Stimulated activated naive CD8-positive, alpha-beta T cell treated with anti-CD3 and anti-CD28 coated beads, Interleukin-15, Interleukin-2, amounts not matched to agents 100 ng/mL and 50 ng/mL, for 24 hours (primary cell): ENCODE results near the gene MYL5.
A peak's percentile ranks its signal among the peaks of the same experiment; 100 is the strongest.
"Not testable (repeated sequence)": the region's sequence is repeated elsewhere in the genome, so short reads cannot be mapped to it uniquely, and the experiment has no call there.

Experiments
- H3K27ac Mint-ChIP-seq: one replicate; pipeline ENCODE4 v1.8.0; 2021; ENCODE audit warnings: mild to moderate bottlenecking, mixed read lengths
- H3K27me3 Mint-ChIP-seq: one replicate; pipeline ENCODE4 v1.8.0; 2021; ENCODE audit warnings: mixed read lengths
- H3K36me3 Mint-ChIP-seq: one replicate; pipeline ENCODE4 v1.8.0; 2021; ENCODE audit warnings: low read depth, mixed read lengths
- H3K4me1 Mint-ChIP-seq: one replicate; pipeline ENCODE4 v1.8.0; 2021; ENCODE audit warnings: low read depth, mixed read lengths
- H3K4me3 Mint-ChIP-seq: one replicate; pipeline ENCODE4 v1.8.0; 2021; ENCODE audit warnings: mild to moderate bottlenecking, mixed read lengths
- H3K9me3 Mint-ChIP-seq: one replicate; pipeline ENCODE4 v1.8.0; 2021; ENCODE audit warnings: mixed read lengths

MYL5 gene

DNA sequence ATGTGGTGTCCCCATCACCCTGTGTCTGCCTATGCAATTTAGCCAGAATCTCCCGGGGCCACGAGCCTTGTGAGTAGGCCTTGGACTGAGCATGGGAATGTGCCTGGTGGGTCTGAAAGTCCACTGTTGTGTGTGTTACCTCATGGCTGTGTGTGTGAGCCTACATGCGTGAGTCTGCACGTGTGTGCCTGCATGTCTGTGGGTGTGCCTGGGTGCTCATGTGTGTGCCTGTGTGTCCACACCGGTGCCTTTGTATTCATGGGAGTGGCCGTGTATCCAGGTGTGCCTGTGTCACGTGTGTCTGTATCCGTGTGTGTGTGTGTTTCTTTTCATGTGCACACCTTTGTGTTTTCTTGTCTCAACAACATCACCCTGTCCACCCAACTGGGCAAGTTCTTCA, 14.5 kb upstream of the MYL5 start:
- Mint-ChIP-seq H3K9me3 (no peaks in the 10 kb centered on the region), H3K4me3 (no peak overlapping the region), H3K27me3 (no peaks in the 10 kb centered on the region), H3K27ac (no peak overlapping the region), H3K36me3 (no peaks in the 10 kb centered on the region), H3K4me1 (peaks cover 7% of the 10 kb centered on the region)

GRCh38 chr4:660401-660800, 13.9 kb upstream of the MYL5 start:
- Mint-ChIP-seq H3K9me3 (no peaks in the 10 kb centered on the region), H3K27ac (no peak overlapping the region), H3K4me1 (peaks cover 11% of the 10 kb centered on the region), H3K36me3 (no peaks in the 10 kb centered on the region), H3K4me3 (no peak overlapping the region), H3K27me3 (no peaks in the 10 kb centered on the region)

GRCh38 chr4:661231-661630, 13.1 kb upstream of the MYL5 start:
- Mint-ChIP-seq H3K27me3 (no peaks in the 10 kb centered on the region), H3K4me3 (no peak overlapping the region), H3K9me3 (no peaks in the 10 kb centered on the region), H3K4me1 (peaks cover 12% of the 10 kb centered on the region), H3K36me3 (no peaks in the 10 kb centered on the region), H3K27ac (no peak overlapping the region)

DNA sequence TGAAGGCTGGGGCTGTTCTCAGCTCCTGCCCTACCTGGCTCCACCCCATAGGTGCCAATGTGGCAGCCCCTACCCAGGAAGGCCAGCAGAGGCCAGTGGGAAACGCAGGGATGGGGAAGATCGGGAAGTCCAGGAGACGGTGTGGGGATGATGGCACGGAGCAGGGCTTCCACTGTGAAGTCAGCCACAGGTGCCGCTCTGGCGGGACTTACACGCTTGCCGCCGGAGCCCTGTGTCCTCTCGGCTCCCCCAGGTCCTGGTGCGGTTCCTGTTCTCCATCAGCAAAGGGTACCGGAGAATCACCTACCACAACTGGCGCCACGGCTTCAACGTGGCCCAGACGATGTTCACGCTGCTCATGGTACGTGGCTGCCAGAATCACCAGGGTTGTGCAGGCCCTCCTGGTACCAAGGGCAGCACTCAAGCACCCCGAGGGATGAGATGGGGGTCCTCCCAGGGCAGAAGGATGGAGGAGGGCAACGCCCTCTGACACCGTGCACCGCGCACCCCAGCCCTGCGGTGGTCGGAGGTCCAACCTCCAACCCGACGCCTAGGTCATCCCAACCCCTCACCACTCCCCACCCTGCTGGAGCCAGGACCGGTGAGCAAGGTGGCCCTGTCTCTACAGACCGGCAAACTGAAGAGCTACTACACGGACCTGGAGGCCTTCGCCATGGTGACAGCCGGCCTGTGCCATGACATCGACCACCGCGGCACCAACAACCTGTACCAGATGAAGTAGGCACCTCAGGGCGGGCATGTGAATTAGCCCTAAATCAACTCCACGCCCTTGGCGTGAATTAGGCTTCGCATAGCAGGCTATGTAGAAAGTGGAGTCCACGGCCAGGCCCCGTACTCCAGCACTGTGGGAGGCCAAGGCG, 12.2 kb upstream of the MYL5 start:
- no peaks in the 10 kb centered on the region for H3K36me3 Mint-ChIP-seq

DNA sequence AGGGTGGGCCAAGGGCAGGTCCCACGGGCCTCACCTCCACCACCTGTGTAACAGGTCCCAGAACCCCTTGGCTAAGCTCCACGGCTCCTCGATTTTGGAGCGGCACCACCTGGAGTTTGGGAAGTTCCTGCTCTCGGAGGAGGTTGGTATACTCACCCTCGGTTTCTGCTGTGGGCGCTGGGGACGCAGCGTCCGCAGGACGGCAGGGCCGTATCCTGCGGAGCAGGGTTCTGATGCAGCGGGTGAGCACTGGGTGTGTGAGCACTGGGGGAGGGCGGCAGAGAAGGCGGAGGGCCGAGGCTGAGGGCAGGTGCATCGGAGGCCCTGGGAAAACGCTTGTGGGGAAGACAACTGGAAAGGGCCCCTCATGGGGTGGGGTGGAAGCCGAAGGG, 11.3 kb upstream of the MYL5 start:
- H3K36me3 Mint-ChIP-seq: no peaks in the 10 kb centered on the region
- H3K27me3 Mint-ChIP-seq: no peaks in the 10 kb centered on the region
- peak overlapping the region; percentile 82 for H3K4me3 Mint-ChIP-seq
- H3K4me1 Mint-ChIP-seq: peaks cover 12% of the 10 kb centered on the region
- no peaks in the 10 kb centered on the region for H3K9me3 Mint-ChIP-seq
- H3K27ac Mint-ChIP-seq: peak overlapping the region; percentile 76

More for the DNA sequence above, 12.2 kb upstream of the MYL5 start:
- H3K4me3 Mint-ChIP-seq: peak overlapping the region; percentile 35
- no peaks in the 10 kb centered on the region for H3K27me3 Mint-ChIP-seq
- H3K4me1 Mint-ChIP-seq: peaks cover 12% of the 10 kb centered on the region
- no peaks in the 10 kb centered on the region for H3K9me3 Mint-ChIP-seq
- no peak overlapping the region for H3K27ac Mint-ChIP-seq

DNA sequence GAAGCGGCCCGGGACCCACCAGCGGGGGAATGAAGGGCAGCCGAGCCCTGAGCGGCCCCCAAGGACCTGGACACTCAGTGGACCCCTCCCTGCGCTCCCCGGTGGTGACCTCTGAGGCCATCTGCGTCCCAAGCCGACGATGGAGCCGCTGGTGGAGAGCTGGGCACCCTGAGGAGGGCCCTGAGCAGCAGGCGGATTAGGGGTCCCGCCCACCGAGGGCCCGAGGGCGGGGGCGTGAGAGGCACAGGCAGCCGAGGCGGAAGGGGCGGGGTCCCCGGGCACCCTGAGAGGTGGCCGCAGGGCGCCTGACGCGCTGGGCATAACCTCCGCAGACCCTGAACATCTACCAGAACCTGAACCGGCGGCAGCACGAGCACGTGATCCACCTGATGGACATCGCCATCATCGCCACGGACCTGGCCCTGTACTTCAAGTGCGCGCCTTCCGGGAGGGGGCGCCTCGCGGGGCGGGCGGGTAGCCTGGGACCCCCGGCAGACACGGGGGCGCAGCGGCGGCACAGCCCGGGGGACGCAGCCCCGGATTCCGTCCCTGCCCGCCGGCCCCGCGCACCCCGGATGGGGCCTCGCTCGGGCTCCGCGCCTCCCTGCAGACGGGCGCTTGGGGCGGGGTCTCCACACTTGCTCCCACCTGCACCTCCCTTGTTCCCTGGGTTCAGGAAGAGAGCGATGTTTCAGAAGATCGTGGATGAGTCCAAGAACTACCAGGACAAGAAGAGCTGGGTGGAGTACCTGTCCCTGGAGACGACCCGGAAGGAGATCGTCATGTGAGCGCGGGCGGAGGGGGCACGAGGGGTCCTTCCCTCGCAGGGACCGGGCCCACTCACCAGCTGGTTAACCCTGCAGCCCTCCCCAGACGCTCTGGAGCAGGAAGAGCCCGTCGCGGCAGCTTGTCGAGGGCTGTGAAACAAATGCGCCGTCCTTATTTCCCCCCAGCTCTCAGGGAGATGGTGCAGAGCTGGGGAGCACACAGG, 10.6 kb upstream of the MYL5 start:
- Mint-ChIP-seq H3K27me3 (no peaks in the 10 kb centered on the region), H3K4me3 (peak overlapping the region; percentile 82), H3K4me1 (peaks cover 12% of the 10 kb centered on the region), H3K36me3 (no peaks in the 10 kb centered on the region), H3K27ac (peak overlapping the region; percentile 76), H3K9me3 (no peaks in the 10 kb centered on the region)

DNA sequence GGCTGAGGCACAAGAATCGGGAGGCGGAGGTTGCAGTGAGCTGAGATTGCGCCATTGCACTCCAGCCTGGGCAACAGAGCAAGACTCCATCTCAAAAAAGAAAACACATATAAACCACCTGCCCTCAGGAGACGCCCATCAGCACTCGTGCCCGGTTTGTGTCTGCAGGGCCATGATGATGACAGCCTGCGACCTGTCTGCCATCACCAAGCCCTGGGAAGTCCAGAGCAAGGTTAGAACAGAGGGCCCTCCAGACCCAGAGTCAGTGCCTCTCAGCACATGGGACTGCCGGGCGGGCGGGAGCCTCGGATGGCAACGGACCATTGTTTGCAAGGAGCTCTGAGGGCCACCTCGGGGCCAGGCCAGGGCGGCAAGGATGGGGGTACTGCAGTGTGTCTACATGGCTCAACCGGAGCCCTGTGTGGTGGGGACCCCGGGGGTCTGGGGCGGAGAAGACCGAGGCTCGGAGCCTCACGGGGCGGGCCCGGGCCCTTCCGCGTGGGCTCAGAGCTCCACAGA, 9.6 kb upstream of the MYL5 start:
- peak overlapping the region; percentile 81 for H3K4me3 Mint-ChIP-seq
- no peaks in the 10 kb centered on the region for H3K9me3 Mint-ChIP-seq
- H3K36me3 Mint-ChIP-seq: no peaks in the 10 kb centered on the region
- peaks cover 12% of the 10 kb centered on the region for H3K4me1 Mint-ChIP-seq
- H3K27me3 Mint-ChIP-seq: no peaks in the 10 kb centered on the region
- peak overlapping the region; percentile 76 for H3K27ac Mint-ChIP-seq

- peaks cover under 1% of the 10 kb centered on the region for H3K36me3 Mint-ChIP-seq
- H3K4me1 Mint-ChIP-seq: peaks cover 12% of the 10 kb centered on the region
- H3K27ac Mint-ChIP-seq: peak overlapping the region; percentile 31
- no peak overlapping the region for H3K4me3 Mint-ChIP-seq
- H3K27me3 Mint-ChIP-seq: no peaks in the 10 kb centered on the region
- no peaks in the 10 kb centered on the region for H3K9me3 Mint-ChIP-seq
These were observed 9.0 kb upstream of the MYL5 start for GRCh38 chr4:665381-665750.

- Mint-ChIP-seq H3K4me1 (peaks cover 12% of the 10 kb centered on the region), H3K27ac (peak overlapping the region; percentile 31), H3K4me3 (no peak overlapping the region), H3K36me3 (peaks cover 6% of the 10 kb centered on the region), H3K27me3 (no peaks in the 10 kb centered on the region), H3K9me3 (no peaks in the 10 kb centered on the region)
These were observed 8.4 kb upstream of the MYL5 start for GRCh38 chr4:665751-666435.

GRCh38 chr4:666436-666810, 7.9 kb upstream of the MYL5 start:
- H3K4me1 Mint-ChIP-seq: peaks cover 12% of the 10 kb centered on the region
- no peak overlapping the region for H3K27ac Mint-ChIP-seq
- H3K36me3 Mint-ChIP-seq: peaks cover 10% of the 10 kb centered on the region
- H3K9me3 Mint-ChIP-seq: no peaks in the 10 kb centered on the region
- H3K27me3 Mint-ChIP-seq: no peaks in the 10 kb centered on the region
- no peak overlapping the region for H3K4me3 Mint-ChIP-seq

DNA sequence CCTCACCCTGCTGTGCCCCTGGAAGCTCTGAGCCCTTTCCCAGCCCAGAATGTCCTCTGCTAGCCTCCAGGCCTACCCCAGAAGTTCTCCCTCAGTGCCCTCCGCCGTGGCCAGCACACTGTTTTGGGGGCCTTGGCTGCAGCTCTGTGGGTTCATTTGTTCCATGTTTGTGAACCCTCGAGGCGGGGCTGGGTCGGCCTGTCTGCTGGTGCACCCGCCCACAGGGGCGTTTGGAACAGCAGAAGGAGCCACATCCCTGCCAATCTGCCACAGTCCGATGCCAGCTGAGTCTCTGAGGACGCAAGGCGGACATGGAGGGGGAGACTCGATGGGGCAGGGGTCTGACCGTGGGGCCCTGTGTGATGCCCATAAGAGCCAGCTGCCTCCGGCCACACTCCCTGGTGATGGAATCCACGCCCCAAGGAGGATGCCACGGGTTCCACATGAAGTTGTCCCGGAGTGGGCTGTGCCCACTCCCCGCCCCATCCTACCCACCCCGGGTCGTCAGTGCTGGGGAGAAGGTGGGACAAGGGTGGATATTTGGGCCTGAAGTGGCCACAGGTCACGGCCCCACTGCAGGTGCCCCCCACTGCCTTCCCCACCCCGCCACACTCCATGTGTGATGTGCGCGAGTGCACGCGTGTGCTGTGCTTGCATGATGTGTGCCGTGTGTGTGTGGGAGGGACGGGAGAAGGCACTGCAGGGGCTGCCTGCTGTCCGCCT, 7.4 kb upstream of the MYL5 start:
- Mint-ChIP-seq H3K27me3 (no peaks in the 10 kb centered on the region), H3K9me3 (no peaks in the 10 kb centered on the region), H3K4me3 (no peak overlapping the region), H3K36me3 (peaks cover 16% of the 10 kb centered on the region), H3K27ac (no peak overlapping the region), H3K4me1 (peaks cover 12% of the 10 kb centered on the region)

DNA sequence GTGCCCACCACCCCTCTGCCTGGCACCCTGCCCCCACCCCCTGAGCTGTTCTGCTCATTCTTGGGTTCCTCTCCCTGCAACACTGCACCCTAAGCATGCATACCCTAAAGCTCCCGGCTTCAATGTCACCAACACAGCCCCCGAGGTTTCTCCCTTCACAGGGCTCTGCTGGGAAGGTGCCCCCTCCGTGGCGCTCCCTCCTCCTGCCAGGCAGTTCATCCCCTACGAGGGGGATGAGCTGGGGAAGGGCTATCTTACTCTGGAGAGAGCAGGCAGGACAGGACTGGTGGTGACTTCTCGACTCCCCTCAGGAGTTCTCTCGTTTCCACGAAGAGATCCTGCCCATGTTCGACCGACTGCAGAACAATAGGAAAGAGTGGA, 6.8 kb upstream of the MYL5 start:
- Mint-ChIP-seq H3K9me3 (no peaks in the 10 kb centered on the region), H3K27me3 (no peaks in the 10 kb centered on the region), H3K36me3 (peaks cover 20% of the 10 kb centered on the region), H3K27ac (no peak overlapping the region), H3K4me1 (peaks cover 12% of the 10 kb centered on the region), H3K4me3 (no peak overlapping the region)

DNA sequence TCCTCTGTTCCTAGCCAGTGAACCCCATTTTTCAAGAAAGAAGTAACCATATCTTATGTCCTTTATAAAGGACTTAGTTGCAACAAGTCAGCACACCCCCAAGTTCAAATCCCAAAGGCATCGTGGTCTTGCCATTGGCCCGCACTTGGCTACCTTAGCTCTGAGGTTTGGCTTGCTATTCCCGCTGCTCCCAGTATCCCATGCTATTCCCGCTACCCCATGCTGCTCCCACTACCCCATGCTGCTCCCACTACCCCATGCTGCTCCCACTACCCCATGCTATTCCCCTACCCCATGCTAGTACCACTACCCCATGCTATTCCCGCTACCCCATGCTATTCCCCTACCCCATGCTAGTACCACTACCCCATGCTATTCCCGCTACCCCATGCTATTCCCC, 6.1 kb upstream of the MYL5 start:
- not testable (repeated sequence) for H3K27me3 Mint-ChIP-seq, H3K9me3 Mint-ChIP-seq, H3K27ac Mint-ChIP-seq, H3K4me3 Mint-ChIP-seq
- H3K4me1 Mint-ChIP-seq: peaks cover 17% of the 10 kb centered on the region
- H3K36me3 Mint-ChIP-seq: peaks cover 24% of the 10 kb centered on the region
